ENCODE results near the gene NOVA2. TPM values are rescaled to one million over a fixed set of nuclear protein-coding genes. Genes with fewer than 3 reads are reported as not detected.
A peak's percentile ranks its signal among the peaks of the same experiment; 100 is the strongest.

Gene NOVA2
- total and polyA plus RNA-seq, 8 donors, result 6.4 to 13.9 (median 11.5) TPM

DNA sequence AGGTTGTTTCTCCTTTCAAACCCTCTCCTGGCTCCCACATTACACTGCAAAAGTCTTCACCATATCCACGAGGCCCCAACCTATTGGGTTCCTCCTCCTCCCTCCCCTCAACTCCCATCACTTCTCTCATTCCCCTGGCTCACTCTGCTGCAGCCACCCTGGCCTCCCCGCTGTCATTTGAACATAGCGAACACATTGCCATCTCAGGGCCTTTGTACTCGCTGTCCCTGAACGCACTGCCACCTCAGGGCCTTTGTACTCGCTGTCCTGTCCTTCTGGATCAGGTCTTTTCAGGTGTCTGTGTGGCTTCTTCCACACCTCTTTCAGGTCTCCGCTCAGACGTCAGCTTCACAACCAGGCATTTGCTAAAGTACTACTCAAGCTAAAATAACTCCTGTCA, 23.3 kb upstream of the NOVA2 start:
- Histone ChIP-seq H3K27me3 (peaks cover 0 to 19% of the 10 kb centered on the region in 2 donors), H3K9me3 (no peaks in the 10 kb centered on the region), H3K27ac (no peak overlapping the region), H3K4me3 (no peak overlapping the region), H3K4me1 (peaks cover 0 to 30% of the 10 kb centered on the region in 2 donors), H3K36me3 (peaks cover 0 to 4% of the 10 kb centered on the region in 2 donors)
- intact Hi-C loops (cut with DNase I), result no loop called here
- ATAC-seq (no peak), DNase-seq (peak in 1 of 4 donors; percentile 19)
- TF ChIP-seq, protein P1, sequence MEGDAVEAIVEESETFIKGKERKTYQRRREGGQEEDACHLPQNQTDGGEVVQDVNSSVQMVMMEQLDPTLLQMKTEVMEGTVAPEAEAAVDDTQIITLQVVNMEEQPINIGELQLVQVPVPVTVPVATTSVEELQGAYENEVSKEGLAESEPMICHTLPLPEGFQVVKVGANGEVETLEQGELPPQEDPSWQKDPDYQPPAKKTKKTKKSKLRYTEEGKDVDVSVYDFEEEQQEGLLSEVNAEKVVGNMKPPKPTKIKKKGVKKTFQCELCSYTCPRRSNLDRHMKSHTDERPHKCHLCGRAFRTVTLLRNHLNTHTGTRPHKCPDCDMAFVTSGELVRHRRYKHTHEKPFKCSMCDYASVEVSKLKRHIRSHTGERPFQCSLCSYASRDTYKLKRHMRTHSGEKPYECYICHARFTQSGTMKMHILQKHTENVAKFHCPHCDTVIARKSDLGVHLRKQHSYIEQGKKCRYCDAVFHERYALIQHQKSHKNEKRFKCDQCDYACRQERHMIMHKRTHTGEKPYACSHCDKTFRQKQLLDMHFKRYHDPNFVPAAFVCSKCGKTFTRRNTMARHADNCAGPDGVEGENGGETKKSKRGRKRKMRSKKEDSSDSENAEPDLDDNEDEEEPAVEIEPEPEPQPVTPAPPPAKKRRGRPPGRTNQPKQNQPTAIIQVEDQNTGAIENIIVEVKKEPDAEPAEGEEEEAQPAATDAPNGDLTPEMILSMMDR (IDR thresholded peaks at IDR 0.05), result no peak

DNA sequence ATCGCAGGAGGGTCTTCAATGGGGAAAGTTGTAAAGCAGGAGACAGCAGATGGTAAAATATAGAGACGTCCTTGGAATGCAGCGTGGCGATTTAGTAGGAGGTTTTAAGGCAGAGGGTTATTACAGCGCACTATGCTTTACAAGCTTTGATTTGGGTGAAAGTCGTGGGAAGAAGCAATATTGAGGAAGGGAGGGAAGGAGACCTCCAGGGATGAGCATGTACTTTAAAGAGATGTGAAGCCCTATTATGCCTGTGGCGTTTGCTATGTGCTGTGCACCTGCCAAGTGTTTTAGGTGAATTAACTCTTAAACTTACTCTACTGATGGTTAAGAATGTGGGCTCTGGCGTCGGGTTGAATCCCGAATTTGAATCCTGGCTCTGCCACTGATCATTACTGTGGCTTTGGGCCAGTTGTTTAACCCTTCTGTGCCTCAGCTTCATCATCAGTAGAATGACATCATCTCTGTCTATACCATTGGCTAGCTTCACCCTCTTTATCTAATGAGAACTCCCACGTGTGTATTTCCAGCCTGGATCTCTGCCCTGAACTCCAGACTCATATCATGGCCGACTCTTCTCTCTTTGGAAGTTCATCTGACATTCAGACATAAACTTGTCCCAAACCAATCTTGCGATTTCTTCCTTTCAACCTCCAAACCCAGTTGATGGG, 22.2 kb upstream of the NOVA2 start:
- intact Hi-C loops (cut with DNase I), result no loop called here
- H3K4me1 ChIP-seq, result peaks cover 0 to 28% of the 10 kb centered on the region in 2 donors
- peaks cover 0 to 16% of the 10 kb centered on the region in 2 donors for H3K27me3 ChIP-seq
- H3K27ac ChIP-seq, result peak overlapping the region in 1 of 2 donors; percentile 77
- DNase-seq (no peak), ATAC-seq (no peak)
- H3K36me3 ChIP-seq, result peaks cover 0 to 4% of the 10 kb centered on the region in 2 donors
- TF ChIP-seq, protein P1 (IDR thresholded peaks at IDR 0.05), result no peak
- no peaks in the 10 kb centered on the region for H3K9me3 ChIP-seq
- peak overlapping the region; percentile 76 to 77 for H3K4me3 ChIP-seq

DNA sequence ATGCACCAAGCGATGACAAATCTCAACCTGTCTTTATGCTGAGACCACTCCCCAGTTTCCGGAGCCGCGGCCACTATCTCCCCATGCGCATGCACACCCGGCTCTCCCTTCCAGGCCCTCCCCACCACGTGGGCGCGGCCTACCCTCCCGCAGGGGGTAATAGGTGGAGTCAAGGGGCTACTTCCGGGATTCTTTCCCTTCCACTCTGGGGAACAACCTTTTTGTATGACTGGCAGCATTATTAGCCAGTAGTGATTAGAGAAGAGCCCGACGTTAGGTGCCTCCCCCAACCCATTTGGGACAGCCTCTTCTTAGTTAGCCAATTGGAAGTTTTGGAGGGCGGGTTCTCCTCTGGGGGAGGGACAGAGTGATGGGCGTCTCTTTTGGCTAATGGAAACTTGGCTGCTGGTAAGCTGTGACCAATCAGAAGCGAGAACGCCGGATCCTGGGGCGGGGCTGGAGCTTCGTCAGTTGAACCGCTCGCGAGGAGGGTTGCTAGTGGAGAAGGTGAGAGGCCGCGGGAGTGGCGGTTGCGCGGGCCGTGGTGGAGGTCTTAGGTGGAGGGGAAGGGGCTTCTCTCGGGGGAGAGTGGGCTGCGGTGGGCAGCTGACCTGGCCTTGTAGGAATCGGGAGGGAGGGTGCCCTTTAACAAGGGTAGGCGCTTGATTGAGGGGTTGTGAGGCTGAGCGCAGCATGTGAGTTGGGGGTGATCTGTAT, 21.5 kb upstream of the NOVA2 start, which contains the start of gene CCDC61:
Gene CCDC61, plus strand, starts transcription at position 470 of the 717 bp plus-strand sequence. CDS start 7,552 bp downstream, outside the sequence.
- Histone ChIP-seq H3K4me3 (peak within 1 kb of the TSS; percentile 76 to 77), H3K27me3 (peaks cover 0 to 9% of the 10 kb centered on the region in 2 donors), H3K27ac (peak within 1 kb of the TSS in 1 of 2 donors; percentile 77), H3K4me1 (peaks cover 0 to 21% of the 10 kb centered on the region in 2 donors), H3K36me3 (peaks cover 0 to 4% of the 10 kb centered on the region in 2 donors), H3K9me3 (no peaks in the 10 kb centered on the region)
- intact Hi-C loops (cut with DNase I), result no loop called here
- TF ChIP-seq, protein P1 (IDR thresholded peaks at IDR 0.05), result no peak
- ATAC-seq (peak; percentile 98), DNase-seq (peak; percentile 94 to 99 (median 98))

DNA sequence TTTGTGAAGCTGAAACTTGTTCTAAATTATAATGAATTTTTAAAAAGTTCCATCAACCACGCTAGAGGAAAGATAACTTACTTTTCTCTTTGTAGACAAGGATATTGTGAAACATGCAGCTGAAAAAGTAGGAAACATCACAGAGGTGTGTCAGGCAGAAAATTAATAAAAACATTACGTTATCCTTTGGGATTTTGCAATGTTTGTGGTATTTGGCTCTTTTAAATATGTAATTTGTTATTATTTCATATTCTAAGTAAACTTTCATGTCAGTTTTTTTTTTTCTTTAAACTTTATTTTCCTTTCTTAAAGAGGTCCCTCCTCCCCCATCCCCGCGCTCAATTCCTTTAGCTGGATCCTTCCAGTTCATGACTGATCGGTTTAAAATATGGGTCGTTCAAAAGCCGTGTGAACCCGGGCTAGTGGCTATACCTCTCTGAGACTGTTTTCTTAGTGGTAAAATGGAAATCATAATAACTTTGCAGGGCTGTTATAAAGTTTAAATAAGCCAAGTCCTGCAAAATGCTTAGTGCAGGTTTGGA, 20.9 kb upstream of the NOVA2 start:
- H3K27me3 ChIP-seq, result peaks cover 0 to 9% of the 10 kb centered on the region in 2 donors
- H3K4me3 ChIP-seq, result peak overlapping the region; percentile 31 to 77
- TF ChIP-seq, protein P1 (IDR thresholded peaks at IDR 0.05), result no peak
- peaks cover 0 to 20% of the 10 kb centered on the region in 2 donors for H3K4me1 ChIP-seq
- DNase-seq, result no peak
- intact Hi-C loops (cut with DNase I), result no loop called here
- no peaks in the 10 kb centered on the region for H3K9me3 ChIP-seq
- H3K36me3 ChIP-seq, result peaks cover 0 to 4% of the 10 kb centered on the region in 2 donors
- ATAC-seq, result peak; percentile 8
- peak overlapping the region in 1 of 2 donors; percentile 23 for H3K27ac ChIP-seq

All from left lung (tissue), 10 donors.